LNCaP clone FGC (cell line): ENCODE data around the gene NLGN4X.

Experiments
- DNase-seq: peaks from one replicate; pipeline ENCODE4 v3.0.0-alpha.2; 2011; ENCODE audit warnings: low read depth
- H3K4me3 ChIP-seq: 2 replicates; pipeline ENCODE4 v1.5.1; 2011; ENCODE audit warnings: mild to moderate bottlenecking, low read depth, low read length, control low read depth
- CTCF ChIP-seq: IDR thresholded peaks from 2 replicates; pipeline ENCODE4 v1.5.1; 2012; ENCODE audit warnings: mild to moderate bottlenecking; ENCODE audit not compliant: control insufficient read depth, insufficient read depth; ENCODE audit errors: extremely low read depth

NLGN4X gene

GRCh38 chrX:6228720-6229119 lies at the start of gene NLGN4X:
TSS of gene NLGN4X (minus strand) at chrX:6228867. CDS start at chrX:6151466, 77,401 bp downstream.
- TF ChIP-seq CTCF, result no peak
- H3K4me3 ChIP-seq, result no peak within 1 kb of the TSS
- no peak for DNase-seq

DNA sequence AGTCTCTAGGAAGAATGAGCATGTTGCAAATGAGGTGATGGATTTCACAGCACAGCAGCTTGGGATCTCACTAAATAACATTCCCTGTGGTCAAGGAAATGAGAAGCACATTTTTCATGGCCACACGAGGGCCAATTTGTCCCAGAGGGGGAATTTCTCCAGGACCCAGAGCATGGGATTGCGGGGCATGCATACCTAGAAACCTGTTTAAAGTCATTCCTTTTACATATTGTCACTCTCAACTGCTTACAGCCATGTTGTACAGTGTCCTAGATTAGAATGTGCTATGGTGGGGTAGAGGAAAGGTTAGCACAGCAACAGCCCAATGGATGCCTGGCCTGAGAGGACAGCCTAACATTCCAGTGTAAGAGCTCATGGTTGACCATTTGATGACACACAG lies 37.4 kb upstream of the NLGN4X start:
- no peak for DNase-seq
- TF ChIP-seq CTCF, result no peak
- H3K4me3 ChIP-seq, result no peak overlapping the region

DNA sequence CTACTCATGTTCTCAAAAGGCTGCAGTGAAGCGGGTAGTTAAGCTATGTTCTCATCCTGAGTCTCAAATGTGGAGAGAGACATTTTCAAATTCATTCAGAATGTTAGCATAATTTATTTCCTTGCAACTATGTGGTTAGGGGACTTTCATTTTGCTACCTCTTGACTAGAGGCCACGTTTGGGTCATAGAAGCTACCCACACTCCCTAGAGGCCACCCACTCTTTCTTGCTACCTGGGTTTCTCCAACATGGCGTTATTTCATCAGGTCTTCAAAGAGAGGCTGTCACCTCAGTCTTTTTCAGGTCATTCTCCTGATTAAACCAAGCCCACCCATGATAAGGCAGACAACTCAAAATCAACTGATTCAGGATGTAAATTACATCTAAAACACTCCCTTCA lies 34.3 kb upstream of the NLGN4X start:
- no peak for TF ChIP-seq CTCF
- DNase-seq, result no peak
- H3K4me3 ChIP-seq, result no peak overlapping the region

GRCh38 chrX:6257025-6257424 lies 28.4 kb upstream of the NLGN4X start:
- DNase-seq, result no peak
- H3K4me3 ChIP-seq, result no peak overlapping the region
- TF ChIP-seq CTCF, result no peak

DNA sequence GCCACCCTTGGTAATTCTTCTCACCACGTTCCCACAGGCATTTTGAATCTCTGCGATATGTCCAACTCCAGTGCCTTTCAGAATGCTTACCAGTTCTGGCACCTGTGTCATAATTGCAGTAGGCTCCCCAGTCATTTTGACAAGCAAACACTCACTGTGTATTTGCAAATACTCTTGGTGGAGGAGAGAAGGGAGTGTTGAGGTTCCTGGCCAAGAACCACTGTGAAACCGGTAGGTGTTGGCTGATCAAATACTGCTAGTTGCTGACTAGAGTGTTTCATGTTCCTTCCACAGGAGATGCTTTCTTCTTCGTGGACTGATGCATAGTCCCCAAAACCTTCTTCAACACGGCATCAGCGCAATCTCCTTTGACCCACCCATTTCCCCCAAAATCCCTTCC lies 16.0 kb upstream of the NLGN4X start:
- no peak for TF ChIP-seq CTCF

GRCh38 chrX:6238576-6238975 lies 9.9 kb upstream of the NLGN4X start:
- no peak for TF ChIP-seq CTCF
- no peak for DNase-seq
- no peak overlapping the region for H3K4me3 ChIP-seq

More for the DNA sequence above, 16.0 kb upstream of the NLGN4X start:
- DNase-seq, result no peak
- no peak overlapping the region for H3K4me3 ChIP-seq

- TF ChIP-seq CTCF, result no peak
- no peak overlapping the region for H3K4me3 ChIP-seq
- no peak for DNase-seq
Observed at GRCh38 chrX:6227935-6228334, 732 bp downstream of the NLGN4X start.
